ENCODE results near the gene RIC3.

DNA sequence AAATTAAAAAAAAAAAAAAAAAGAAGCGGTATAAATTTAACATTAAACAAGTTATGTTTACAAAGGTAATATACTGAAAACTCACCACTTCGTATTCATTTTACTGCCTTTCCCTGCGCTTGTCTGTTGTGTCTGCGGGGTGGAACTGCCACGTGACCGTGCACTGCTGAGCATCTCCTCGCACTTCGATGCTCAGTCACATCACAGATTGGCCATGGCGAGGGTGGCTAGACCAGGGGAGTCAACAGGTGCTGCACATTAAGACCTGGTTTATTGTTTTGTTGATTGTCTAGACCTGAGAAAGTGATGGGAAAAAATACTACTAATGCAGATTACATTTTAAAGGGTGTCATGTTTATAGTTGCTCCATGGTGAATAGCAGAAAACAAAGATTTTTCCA, 110.6 kb downstream of the RIC3 start:
- TF ChIP-seq POLR2A (IDR thresholded peaks at IDR 0.05), result no peak
- TF ChIP-seq, protein P1, sequence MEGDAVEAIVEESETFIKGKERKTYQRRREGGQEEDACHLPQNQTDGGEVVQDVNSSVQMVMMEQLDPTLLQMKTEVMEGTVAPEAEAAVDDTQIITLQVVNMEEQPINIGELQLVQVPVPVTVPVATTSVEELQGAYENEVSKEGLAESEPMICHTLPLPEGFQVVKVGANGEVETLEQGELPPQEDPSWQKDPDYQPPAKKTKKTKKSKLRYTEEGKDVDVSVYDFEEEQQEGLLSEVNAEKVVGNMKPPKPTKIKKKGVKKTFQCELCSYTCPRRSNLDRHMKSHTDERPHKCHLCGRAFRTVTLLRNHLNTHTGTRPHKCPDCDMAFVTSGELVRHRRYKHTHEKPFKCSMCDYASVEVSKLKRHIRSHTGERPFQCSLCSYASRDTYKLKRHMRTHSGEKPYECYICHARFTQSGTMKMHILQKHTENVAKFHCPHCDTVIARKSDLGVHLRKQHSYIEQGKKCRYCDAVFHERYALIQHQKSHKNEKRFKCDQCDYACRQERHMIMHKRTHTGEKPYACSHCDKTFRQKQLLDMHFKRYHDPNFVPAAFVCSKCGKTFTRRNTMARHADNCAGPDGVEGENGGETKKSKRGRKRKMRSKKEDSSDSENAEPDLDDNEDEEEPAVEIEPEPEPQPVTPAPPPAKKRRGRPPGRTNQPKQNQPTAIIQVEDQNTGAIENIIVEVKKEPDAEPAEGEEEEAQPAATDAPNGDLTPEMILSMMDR (IDR thresholded peaks at IDR 0.05), result no peak

Measured in uterus (tissue), 2 donors.